Left colon (tissue), 2 donors: ENCODE results near the gene IL1A. TPM values are rescaled to one million over a fixed set of nuclear protein-coding genes. Genes with fewer than 3 reads are reported as not detected.

ENCODE experiments used
- ATAC-seq: fragments of 200-7000 bp; cut with Tn5 transposase; one replicate; pipeline ENCODE4 v1.9.1; 2020; ENCODE audit warnings: mild to moderate bottlenecking, moderate library complexity
- DNase-seq, 2 donors: peaks; one replicate each; pipeline ENCODE4 v3.0.0-alpha.2; 2020
- intact Hi-C, 2 donors: fragments of 100-400 bp; cut with DNase I in 1 of 2; cut with micrococcal nuclease in 1 of 2; formaldehyde crosslinking; loops; one replicate each; pipeline versions ENCODE4 v1.11.2 to v1.14.0; 2022; cut with DNase I, micrococcal nuclease
- total RNA-seq, 2 donors: library from RNA; stranded (reverse); fragmentation: NEBNext Ultra II Directional; extraction: Animal tissue kit (Norgen Biotek cat#: 25700); gene quantifications; one replicate each; pipeline ENCODE4 v1.2.1, GENCODE V29; 2021
- donor health status: DM: no; HTN: no; CAD: no.
- donor health status: DM: yes; HTN: yes; CAD: no.

Gene IL1A
- total RNA-seq, 2 donors from 2014 or later, result 0.12 to 0.17 TPM

DNA sequence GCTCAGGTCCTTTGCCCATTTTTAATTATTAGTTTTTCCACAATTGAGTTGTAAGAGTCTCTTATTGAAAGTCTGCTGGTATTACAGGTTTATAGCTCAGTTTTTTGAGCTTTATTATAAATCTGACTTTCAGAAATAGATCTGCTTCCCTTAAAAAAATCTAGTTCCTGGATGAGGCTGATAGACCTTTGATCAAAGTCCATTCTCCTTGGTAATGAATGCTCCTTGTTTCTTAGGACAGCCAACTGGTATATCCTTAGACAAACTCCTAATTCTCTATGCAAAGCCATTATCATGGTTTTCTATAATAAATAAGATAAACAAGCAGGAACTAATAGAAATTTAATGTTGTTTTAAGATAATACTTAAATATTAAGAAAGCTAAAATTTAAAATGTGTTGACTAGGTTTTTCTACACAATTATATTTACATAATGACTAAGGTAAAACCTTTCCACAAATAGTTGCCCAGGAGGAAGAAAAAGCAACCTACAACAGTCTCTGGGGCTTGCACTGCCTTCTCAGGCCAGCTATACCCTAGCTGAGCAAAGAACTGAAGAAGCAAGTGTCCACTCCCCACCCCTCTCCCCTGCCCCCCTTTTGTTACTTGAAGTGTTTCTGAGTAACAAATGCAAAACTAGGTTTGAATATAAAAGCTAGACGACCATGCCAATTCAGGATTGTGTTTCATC lies 46.6 kb downstream of the IL1A start:
- intact Hi-C loops, result no loop called here
- DNase-seq, result no peak
- peak; percentile 55 for ATAC-seq

- no peak for DNase-seq
- intact Hi-C loops, result no loop called here
- peak; percentile 81 for ATAC-seq
Observed at GRCh38 chr2:112733871-112734270, 50.4 kb downstream of the IL1A start.

DNA sequence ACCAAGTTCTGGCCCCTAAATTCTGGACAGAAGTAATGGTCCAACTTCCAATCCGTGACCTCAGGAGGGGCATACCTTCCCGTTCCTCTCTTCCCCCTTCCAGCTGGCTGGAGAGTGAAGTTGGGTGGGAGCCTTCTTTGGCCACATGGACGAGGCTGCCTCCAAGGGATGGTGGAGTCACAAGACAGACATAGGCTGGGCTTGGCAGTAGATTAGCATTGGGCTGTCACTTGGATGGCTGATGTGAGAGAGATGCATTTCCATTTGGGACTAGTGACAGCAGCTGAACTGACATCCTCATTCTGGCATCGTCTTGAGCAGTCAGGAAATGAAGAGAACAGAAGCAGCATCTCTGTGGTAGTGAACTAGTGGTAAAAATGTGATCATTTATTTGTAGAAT lies 50.8 kb downstream of the IL1A start:
- intact Hi-C loops, result no loop called here
- DNase-seq (no peak), ATAC-seq (no peak)

DNA sequence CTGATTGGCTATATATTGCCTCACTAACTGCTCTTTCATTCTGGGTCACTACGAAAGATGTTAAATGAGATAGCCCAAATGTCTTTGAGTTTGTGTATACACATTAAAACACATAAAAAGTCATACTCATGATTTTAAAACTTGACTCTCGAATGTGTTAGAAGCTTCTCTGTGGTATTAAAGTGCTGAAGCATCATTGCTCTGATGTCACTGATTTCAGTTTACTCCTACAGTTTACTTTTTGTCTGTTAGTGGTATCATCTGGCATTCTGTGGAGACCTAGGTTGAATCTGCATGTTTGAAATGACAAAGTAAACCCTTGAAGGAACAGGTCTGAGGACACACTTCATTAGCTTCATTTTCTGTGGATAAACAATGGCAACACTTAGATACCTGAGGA lies 52.8 kb downstream of the IL1A start:
- DNase-seq (no peak), ATAC-seq (no peak)
- intact Hi-C loops, result no loop called here

- ATAC-seq (no peak), DNase-seq (no peak)
- intact Hi-C loops, result no loop called here
Observed at GRCh38 chr2:112730791-112731190, 53.5 kb downstream of the IL1A start.

GRCh38 chr2:112730216-112730615 lies 54.1 kb downstream of the IL1A start:
- ATAC-seq (no peak), DNase-seq (no peak)
- intact Hi-C loops, result no loop called here

DNA sequence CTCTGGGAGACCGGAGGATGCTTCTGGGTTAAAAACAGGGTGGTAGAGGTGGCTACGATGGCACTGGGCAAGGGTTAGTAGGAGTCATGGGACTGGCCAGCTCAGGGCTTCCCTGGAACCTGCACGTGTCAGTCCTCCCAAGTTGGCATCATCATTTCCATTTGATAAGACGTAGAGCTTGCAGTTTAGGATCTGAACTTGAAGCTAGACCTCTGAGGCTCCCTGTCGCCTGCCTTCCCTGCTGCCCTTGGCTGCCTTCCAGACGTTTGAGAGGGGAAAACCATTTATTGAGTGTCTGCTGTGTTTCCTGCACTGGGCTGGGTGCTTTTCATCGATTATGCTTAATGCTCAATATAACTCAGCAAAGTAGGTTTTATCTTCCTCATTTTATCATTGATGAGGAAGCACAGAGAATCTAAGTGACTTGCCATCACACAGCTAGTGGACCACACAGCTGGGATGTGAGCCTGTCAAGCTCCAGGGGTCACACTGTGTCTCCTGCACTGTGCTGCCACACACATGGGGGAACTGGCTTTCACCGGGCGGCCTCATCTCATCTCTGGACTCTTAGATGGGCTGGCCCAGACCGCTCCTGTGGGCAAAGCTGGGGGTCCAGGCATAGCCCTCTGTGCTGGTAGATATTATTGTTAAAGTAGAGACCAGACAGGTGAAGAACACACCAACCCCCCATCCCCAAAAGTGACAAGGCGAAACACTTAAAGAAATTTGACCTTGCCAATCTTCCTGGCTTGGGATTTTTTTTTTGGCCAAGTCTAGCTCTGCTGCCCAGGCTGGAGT lies 55.7 kb downstream of the IL1A start:
- DNase-seq, result no peak
- intact Hi-C loops, result loop anchor here (5.0 to 10.0 kb wide), 2 partner anchors 101 to 104 kb away; no protein-coding TSS in a partner anchor

DNA sequence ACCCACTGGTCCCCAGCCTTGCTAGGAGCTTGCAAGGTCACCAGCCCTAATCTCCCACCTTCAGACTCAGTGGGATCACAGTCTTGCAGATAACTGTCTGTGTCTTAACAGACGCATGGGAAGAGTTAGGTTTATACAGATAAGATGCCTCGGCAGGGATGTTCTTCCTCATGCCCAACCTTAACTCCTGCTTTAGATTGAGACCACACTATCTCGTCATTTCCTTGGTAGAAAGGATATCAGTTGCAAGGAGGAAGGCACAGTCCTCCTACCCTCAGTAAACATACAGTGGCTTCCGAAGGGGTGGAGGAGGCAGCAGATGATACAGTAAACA lies 56.3 kb downstream of the IL1A start:
- ATAC-seq (no peak), DNase-seq (no peak)
- intact Hi-C loops, result loop anchor here (5.0 to 10.0 kb wide), 2 partner anchors 101 to 103 kb away; no protein-coding TSS in a partner anchor

More for the DNA sequence above, 55.7 kb downstream of the IL1A start:
- ATAC-seq, result no peak

DNA sequence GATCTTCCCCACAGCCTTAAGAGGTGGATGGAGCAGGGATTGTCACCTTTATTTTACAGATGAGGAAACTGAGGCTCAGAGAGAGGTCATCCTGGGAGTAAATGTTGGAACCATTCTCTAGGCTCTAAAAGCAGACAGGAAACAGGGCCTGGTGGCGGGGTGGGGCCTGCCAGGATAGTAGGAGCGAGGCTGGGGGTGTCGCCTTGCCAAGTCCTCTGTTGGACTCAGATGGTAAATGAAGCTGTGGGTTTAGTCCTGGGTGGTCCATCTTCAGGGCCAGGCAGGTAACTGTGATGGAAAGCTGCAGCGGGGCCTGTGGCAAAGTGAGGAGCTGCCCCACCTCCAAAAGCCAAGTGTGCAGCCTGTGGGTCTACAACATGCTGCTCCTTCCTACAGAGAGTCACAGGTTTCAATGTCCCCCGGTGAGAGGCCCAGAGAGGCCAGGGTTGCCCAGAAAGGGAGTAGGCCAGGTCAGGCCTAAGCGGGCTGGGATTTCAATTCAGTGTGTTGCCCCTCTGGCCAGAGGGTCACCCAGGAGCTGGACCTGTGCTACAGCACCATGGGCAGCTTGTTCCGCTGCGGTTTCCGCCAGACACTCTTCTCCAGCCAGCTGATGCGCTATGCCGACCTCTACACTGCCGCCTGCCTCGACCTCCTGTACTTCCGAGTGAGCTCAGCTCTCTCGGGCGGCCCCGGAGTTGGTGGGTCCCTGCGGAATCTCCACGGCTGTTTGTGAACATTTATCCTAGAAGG lies 56.8 kb downstream of the IL1A start:
- intact Hi-C loops, result loop anchor here (5.0 to 10.0 kb wide), 2 partner anchors 100 to 103 kb away; no protein-coding TSS in a partner anchor
- DNase-seq (no peak), ATAC-seq (no peak)

GRCh38 chr2:112726487-112727190 lies 57.7 kb downstream of the IL1A start:
- ATAC-seq, result peak; percentile 93
- intact Hi-C loops, result loop anchor here (5.0 to 10.0 kb wide), 2 partner anchors 99 to 102 kb away; no protein-coding TSS in a partner anchor
- DNase-seq, result peak; percentile 85 to 92

- DNase-seq (no peak), ATAC-seq (peak; percentile 11)
- intact Hi-C loops, result loop anchor here (5.0 to 10.0 kb wide), 2 partner anchors 98 to 101 kb away; no protein-coding TSS in a partner anchor
Observed at GRCh38 chr2:112725545-112726457, 58.5 kb downstream of the IL1A start.

DNA sequence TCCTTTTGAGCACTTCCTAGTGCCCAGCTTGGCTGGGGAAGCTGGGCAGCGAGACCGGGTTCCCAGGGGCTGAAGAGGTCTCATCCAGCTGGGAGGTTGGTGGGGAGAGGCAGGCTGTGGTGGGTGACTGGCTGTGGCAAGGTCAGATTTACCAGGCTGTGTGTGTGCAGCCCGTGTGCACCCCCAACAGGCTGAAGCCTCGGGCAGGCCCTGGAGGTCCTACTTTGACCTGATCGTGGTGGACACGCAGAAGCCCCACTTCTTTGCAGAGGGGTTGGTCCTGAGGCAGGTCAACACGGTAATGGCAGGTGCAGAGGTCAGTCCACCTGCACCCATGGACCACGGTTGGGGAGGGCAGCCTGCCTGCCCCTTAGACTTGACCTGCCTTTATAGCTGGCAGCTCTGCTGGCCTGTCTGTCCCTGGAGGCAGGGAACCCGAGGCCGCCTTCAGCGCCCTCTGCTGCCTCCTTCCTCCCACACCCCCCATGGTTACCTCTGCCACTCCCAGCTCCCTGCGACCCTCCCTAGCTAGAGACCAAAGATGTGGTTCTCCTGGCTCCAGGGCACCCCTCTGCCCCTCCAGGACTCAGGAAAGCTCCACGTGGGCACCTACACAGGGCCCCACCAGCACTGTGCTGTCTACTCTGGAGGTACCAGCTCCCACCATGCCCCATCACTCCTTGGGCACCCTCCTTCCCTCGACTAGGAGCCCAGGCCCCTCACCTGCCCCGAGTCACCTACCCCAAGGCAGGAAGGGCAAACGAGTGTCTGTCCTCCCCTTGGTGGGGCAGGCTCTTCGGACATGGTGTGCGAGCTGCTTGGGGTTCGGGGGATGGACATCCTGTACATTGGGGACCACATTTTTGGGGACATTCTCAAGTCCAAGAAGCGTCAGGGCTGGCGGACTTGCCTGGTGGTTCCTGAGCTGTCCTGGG lies 59.4 kb downstream of the IL1A start:
- DNase-seq (no peak), ATAC-seq (no peak)
- intact Hi-C loops, result loop anchor here (5.0 to 10.0 kb wide), 2 partner anchors 98 to 100 kb away; no protein-coding TSS in a partner anchor

- DNase-seq (no peak), ATAC-seq (no peak)
- intact Hi-C loops, result loop anchor here in 1 of 2 donors (10.0 kb wide), 1 partner anchor 99 kb away; no protein-coding TSS in a partner anchor
Observed at GRCh38 chr2:112723995-112724394, 60.3 kb downstream of the IL1A start.
